Measurements from ENCODE around the gene ADAM8. TPM values are rescaled to one million over a fixed set of nuclear protein-coding genes. Genes with fewer than 3 reads are reported as not detected.

ADAM8 gene
- 10 to 100 TPM in 2 of 4 donors, 1 to 10 TPM in 2; 2.3 to 21.3 (median 13.7) TPM for total RNA-seq

- WGBS, 2 donors (ENCODE audit: low coverage in 1 of 2), result 20% methylated on average over 16 of the region's 63 CpGs; no CpG with 5 or more reads in 1 of the 2 donors
- Histone ChIP-seq H3K27ac (peak within 1 kb of the TSS; percentile 23 to 57 (median 43)), H3K4me1 (peaks cover 0 to 21% (median 15%) of the 10 kb centered on the region in 4 donors), H3K9me3 (no peaks in the 10 kb centered on the region), H3K27me3 (peaks cover 29% of the 10 kb centered on the region), H3K36me3 (peaks cover 0 to 8% (median 3%) of the 10 kb centered on the region in 4 donors), H3K4me3 (peak within 1 kb of the TSS in 3 of 4 donors; percentile 7 to 39 (median 25))
- TF ChIP-seq EP300 (IDR thresholded peaks at IDR 0.05; ENCODE audit: low read depth) (no peak), CTCF (IDR thresholded peaks at IDR 0.05) (no peak), POLR2A (IDR thresholded peaks at IDR 0.05) (no peak), POLR2AphosphoS5 (IDR thresholded peaks at IDR 0.05) (peak in 2 of 3 donors; percentile 24 to 30)
- in situ Hi-C loops (cut with MboI; ENCODE audit: low pct_ligation_motif_present in 1 of 4, low pct_unique_long_range_greater_than_20kb in 1 of 4, low sequenced_read_pairs in 3 of 4), result no loop called here
- DNase-seq, result peak; percentile 63
- intact Hi-C loops (cut with DNase I; ENCODE audit: low total_unique reads), result no loop called here
Observed at GRCh38 chr10:133276435-133277201, at the start of gene ADAM8. Gene ADAM8, minus strand, starts transcription at chr10:133276868. Its CDS starts 51 bp downstream, at chr10:133276817.

DNA sequence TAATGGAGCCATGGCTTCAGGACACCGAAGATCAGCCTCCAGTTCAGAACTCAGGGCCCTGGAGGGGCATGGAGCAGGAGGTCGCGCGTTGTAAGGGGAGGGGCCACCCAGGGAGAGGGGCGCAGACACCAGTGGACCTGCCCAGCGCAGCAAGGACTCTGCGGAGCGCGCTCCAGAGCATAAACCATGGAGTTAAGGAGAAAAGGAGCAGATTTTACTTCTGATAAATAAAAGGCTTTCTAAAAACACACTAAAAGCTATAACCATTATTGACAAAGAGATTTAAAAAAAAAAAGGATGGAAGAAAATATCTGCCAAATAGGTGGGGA, 49.5 kb upstream of the ADAM8 start:
- intact Hi-C loops (cut with DNase I; ENCODE audit: low total_unique reads), result no loop called here
- peak overlapping the region in 2 of 4 donors; percentile 33 to 45 for H3K4me3 ChIP-seq
- in situ Hi-C loops (cut with MboI; ENCODE audit: low pct_ligation_motif_present in 1 of 4, low pct_unique_long_range_greater_than_20kb in 1 of 4, low sequenced_read_pairs in 3 of 4), result loop anchor here in 1 of 4 donors (10.0 kb wide), 1 partner anchor 181 kb away; no protein-coding TSS in a partner anchor
- TF ChIP-seq CTCF (IDR thresholded peaks at IDR 0.05), result no peak
- no peak for TF ChIP-seq EP300 (IDR thresholded peaks at IDR 0.05; ENCODE audit: low read depth)
- TF ChIP-seq POLR2AphosphoS5 (IDR thresholded peaks at IDR 0.05), result no peak
- no peak for TF ChIP-seq POLR2A (IDR thresholded peaks at IDR 0.05)
- H3K27ac ChIP-seq, result no peak overlapping the region
- no peaks in the 10 kb centered on the region for H3K36me3 ChIP-seq
- H3K4me1 ChIP-seq, result peaks cover 12 to 25% (median 23%) of the 10 kb centered on the region in 4 donors
- 41 to 100% methylated on average over 2 to 9 of the region's 9 CpGs for WGBS, 2 donors (ENCODE audit: low coverage in 1 of 2)
- no peak for DNase-seq
- H3K27me3 ChIP-seq, result peaks cover 61% of the 10 kb centered on the region
- no peaks in the 10 kb centered on the region for H3K9me3 ChIP-seq

GRCh38 chr10:133325440-133326222, 49.0 kb upstream of the ADAM8 start:
- WGBS, 2 donors (ENCODE audit: low coverage in 1 of 2), result 6% methylated on average over 47 of the region's 91 CpGs; no CpG with 5 or more reads in 1 of the 2 donors
- TF ChIP-seq POLR2A (IDR thresholded peaks at IDR 0.05) (no peak), CTCF (IDR thresholded peaks at IDR 0.05) (no peak), POLR2AphosphoS5 (IDR thresholded peaks at IDR 0.05) (no peak), EP300 (IDR thresholded peaks at IDR 0.05; ENCODE audit: low read depth) (no peak)
- DNase-seq, result no peak
- peaks cover 12 to 25% (median 23%) of the 10 kb centered on the region in 4 donors for H3K4me1 ChIP-seq
- H3K27ac ChIP-seq, result no peak overlapping the region
- H3K9me3 ChIP-seq, result no peaks in the 10 kb centered on the region
- in situ Hi-C loops (cut with MboI; ENCODE audit: low pct_ligation_motif_present in 1 of 4, low pct_unique_long_range_greater_than_20kb in 1 of 4, low sequenced_read_pairs in 3 of 4) (loop anchor here in 1 of 4 donors (10.0 kb wide), 1 partner anchor 181 kb away; no protein-coding TSS in a partner anchor), intact Hi-C loops (cut with DNase I; ENCODE audit: low total_unique reads) (loop anchor here (1.0 kb wide), 1 partner anchor 23 kb away; no protein-coding TSS in a partner anchor)
- H3K36me3 ChIP-seq, result no peaks in the 10 kb centered on the region
- H3K4me3 ChIP-seq, result peak overlapping the region; percentile 14 to 45 (median 28)
- H3K27me3 ChIP-seq, result peaks cover 55% of the 10 kb centered on the region

DNA sequence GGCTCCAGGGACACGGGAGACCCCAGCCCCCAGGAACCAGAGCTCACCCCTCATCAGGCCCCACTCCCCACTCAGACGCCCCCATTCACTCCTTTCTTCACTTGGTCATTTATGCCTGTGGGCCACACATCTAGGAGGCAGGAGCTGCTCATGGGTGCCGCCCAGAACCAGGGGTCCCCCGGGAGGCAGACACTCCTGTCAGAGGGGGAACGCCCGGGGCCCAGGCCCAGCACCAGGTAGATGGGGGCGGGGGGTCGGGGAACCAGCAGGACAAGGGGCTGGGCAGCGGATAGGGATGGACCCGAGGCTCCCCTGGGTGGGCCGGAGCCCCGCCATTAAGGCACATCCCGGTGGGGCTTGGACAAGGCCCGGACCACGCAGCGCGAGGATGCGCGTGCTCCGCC, 48.2 kb upstream of the ADAM8 start:
- TF ChIP-seq POLR2AphosphoS5 (IDR thresholded peaks at IDR 0.05) (no peak), EP300 (IDR thresholded peaks at IDR 0.05; ENCODE audit: low read depth) (no peak), POLR2A (IDR thresholded peaks at IDR 0.05) (no peak), CTCF (IDR thresholded peaks at IDR 0.05) (no peak)
- WGBS, 2 donors (ENCODE audit: low coverage in 1 of 2), result 12% methylated on average over 20 of the region's 20 CpGs; no CpG with 5 or more reads in 1 of the 2 donors
- Histone ChIP-seq H3K9me3 (no peaks in the 10 kb centered on the region), H3K4me1 (peaks cover 12 to 23% (median 20%) of the 10 kb centered on the region in 4 donors), H3K4me3 (peak overlapping the region in 2 of 4 donors; percentile 33 to 45), H3K27me3 (peaks cover 52% of the 10 kb centered on the region), H3K27ac (no peak overlapping the region), H3K36me3 (no peaks in the 10 kb centered on the region)
- intact Hi-C loops (cut with DNase I; ENCODE audit: low total_unique reads), result loop anchor here (1.0 kb wide), 1 partner anchor 23 kb away; no protein-coding TSS in a partner anchor
- DNase-seq, result no peak
- in situ Hi-C loops (cut with MboI; ENCODE audit: low pct_ligation_motif_present in 1 of 4, low pct_unique_long_range_greater_than_20kb in 1 of 4, low sequenced_read_pairs in 3 of 4), result loop anchor here in 1 of 4 donors (10.0 kb wide), 1 partner anchor 180 kb away; no protein-coding TSS in a partner anchor
